Measurements from ENCODE around the gene DUSP6.

Gene DUSP6

DNA sequence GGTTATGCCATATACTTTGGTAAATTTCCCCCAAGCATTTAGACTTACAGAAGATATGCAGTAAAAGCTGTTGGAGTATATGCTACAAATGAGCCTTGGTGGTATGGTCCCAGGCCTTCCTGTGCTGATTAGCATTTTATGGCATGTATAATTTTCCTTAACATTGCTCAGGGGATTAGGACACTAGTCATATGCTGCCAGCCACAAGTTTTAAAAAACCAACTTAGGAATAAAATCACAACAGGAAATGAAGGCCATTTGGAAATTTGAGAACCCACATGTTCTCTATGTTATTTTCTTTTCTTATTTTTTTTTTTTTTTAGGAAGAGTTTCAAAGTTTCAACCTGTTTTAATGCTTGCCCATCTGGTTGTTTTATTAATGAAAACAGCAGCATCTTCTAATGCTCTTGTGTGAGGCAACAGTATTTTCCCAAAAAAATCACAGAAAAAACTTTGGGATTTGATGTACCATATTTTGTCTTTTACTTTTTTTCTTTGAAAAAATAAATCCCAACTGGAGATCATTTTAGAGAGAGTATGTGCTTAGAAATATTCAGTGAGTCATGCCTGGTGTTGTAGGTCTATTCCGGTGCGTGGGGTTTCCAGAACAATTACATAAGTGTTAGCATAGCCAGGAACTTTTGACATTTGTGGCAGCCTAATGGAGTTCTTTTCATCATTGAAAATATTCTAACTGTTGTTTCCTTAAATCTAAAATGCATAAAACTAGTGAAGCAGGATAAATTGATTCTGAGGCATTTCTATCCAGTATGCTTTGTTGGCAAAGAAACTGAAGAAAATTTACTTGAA is 21.7 kb upstream of the DUSP6 start:
- DNase-seq = no peak

DNA sequence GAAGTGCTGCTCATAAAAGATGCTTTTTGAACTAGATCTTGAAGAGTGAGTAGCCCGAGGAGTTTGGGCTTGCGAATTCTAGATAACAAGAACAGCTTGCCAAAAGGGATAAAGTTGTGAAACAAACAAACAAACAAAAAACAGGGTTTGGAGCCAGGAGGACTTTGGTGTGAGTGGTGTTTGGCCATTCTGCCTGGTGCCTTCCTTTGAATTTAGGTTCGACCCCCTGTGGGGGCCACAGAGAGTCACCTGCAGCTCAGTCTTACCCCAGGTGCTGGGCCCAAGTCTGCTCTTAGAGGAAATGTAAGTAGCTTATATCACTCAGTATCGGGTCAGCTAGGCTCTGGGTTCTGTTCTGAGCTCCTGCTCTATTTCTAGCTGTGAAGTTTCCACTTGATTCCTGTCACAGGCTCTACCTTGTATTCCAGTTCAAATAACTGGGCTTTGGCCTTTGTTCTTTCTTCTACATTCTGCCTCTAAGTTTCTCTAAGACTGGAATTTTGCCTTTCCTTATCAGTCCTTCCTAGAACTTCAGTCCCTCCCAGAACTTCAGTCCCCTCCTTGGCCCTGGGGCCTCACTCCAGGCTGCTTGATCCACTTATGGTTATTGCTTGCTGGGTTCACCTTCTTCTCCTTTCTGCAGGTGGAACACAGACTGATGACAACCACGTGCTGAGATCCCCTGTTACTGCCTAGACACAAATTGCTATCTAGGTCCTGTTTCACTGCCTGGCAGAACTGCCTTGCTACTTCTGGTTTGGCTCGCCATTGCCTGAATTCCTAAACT is 20.5 kb upstream of the DUSP6 start:
- DNase-seq = no peak

DNA sequence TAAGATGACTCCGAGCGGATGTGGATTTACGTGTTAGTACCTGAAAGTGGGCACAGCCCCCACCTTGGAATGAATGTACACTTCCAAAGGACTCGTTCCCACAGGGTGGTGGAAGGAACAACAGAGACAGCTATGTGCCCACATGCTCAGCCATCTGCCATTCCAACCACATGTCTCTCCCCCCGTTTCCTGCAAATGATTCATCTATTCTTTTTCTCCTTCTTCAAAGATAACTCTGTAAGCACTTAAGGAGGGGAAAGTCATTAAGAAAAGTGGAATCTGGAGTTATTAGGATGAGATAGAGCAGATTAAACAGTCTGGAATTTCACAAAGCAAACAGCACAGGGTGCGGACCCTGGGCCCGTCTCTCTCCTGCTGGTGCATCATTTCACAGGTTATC is 18.5 kb upstream of the DUSP6 start:
- DNase-seq = no peak

DNA sequence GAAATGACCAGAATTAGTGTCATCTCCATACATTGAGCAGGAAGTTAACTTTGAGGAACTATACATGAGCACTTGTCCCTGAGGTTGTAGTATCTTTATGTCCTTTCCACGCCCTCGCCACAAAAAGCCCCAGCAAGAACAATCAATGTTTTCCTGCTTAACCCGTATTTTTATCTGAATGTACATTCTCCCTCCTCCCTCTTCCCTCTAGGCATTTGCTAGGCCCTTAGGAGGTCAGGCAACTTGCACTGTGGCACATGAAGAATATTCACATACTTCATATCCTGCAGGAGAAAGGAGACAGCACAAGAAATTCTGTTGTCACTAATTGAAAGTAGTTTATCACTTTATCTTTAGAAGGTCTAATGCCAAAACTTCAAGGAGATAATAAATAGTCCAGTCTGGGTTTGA is 18.1 kb upstream of the DUSP6 start:
- DNase-seq = no peak

DNA sequence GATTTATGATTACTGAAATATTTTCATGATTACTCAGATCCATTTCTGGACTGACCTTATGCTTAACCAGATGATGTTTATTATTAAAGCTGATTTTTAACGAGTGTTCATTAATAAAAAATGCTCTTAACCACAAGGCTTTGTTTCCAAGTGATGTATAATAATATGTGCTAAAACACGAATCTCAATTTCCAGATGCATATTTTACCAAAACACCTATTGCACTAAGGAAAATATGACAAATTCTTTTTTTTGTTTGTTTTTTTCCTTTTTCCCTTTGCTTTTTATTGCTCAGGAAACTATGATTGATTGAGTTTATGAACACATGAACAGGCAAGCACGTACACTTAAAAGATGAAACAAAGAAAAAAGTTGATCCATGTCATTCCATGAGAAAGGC is 16.9 kb upstream of the DUSP6 start:
- no peak for DNase-seq

DNA sequence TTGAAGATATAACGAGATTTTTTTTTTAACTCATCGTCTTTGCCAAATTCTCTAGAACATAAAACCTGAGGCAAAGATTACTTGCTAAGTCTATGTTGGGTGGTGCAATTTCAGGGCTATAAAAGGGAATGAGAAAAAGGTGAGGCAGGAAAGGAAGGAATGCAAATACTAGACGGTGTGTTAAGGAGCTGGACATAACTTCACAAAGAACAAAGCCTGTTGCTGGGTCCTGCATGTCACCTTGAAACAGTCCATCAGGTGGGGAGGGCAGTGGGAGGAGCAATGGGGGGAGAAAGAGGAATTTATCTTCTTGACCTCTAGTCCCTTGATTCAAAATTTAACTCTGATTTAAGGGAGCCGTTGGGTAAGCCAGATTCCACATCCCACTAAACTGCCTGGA is 16.1 kb upstream of the DUSP6 start:
- DNase-seq = no peak

DNA sequence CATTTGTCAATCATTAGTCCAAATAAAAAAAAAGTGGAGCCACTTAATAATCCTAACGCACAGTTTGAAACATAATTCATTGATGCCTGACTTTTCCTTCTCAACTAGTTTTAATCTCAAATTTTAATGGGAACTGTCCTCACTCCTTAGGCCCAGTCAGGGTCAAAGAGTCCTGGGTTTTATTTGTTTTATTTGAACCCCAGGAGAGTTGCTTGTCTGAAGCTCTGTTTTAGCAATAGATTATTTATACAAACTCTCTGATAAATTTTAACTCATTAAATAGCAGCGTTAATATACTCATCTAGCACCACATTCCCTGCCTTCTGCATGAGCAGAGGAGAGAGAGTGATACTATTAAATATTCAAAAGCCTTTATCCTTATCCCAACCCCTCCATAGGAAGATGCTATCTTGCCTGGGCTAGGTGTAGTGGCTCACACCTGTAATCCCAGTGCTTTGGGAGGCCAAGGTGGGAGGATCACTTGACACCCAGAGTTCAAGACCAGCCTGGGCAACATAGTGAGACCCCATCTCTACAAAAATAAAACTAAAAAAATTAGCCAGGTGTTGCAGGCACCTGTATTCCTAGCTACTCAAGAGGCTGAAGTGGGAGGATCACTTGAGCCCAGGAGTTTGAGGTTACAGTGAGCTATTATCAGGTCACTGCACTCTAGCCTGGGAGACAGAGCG is 14.5 kb upstream of the DUSP6 start:
- no peak for DNase-seq

DNA sequence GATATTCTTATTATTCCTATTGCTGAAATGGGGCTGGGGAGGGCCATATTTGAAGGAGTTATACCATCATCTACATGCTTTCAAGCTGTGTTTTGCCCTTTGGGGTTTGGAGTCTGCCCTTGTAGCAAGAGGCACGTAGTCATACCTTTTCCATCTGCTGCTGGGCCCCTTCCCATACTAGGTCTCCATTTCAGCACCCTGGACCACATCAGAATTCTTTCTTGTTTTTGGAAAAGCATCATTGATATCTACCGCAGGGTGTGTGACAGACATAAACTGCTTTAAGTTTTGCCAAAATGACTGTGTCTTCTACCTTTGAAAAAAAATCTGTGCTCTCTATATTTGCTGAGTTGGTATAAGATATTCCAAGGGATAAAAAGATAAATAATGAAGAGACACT is 12.3 kb upstream of the DUSP6 start:
- DNase-seq = no peak

DNA sequence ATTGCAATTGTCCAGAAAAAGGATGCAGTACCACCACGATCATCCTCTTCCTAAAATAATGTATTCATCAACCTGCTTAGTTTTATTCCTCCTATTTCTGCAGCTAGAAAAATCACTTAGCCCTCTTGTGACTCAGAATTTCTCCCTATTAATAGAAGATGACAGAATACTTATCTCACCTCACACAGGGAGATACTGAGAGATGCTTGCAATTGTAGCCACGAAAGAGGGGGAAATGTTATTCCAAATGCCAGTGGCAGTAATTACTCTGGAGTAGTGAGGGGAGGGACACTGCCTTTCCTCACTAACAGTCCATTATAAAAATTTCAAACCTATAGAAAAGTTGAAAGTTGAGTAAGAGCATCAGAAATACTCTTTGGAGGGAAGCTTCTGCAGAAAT is 11.8 kb upstream of the DUSP6 start:
- no peak for DNase-seq

DNA sequence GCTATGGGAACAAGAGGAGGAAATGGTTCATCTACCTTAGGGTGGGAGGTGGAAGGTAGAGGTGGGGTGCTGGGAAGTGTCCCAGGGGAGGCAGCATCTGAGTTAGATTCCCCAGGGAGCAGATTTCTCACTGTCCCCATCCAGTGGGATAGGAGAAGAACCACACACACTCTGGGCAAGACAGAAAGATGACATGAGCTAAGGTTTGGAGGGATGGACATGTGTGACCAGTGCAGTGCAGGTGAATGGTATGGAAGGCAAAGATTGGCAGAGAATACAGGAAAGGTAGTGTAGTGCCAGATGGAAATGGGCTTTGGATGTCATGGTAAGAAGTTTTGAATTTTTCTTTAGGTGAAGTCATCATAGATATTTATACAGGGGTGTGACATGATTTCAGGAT is 11.3 kb upstream of the DUSP6 start:
- no peak for DNase-seq

DNA sequence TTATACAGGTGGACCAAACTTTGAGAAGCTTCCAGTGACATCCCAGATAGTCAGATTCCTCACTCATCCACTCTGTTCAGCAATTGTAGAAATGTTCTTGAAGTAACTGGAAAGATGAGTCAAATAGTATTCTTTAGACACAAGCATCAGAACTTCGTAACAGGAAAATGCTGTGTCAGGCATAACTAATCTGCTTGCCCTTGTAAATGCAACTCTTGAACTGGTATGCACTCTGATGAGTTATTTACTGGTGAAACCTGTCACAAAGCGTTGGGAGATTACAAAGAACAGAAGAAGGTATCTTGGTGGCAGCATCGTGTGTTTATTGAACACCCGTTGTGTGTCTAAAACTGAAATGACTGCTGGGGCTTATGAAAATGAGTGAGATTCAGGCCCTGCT is 10.8 kb upstream of the DUSP6 start:
- DNase-seq = no peak

DNA sequence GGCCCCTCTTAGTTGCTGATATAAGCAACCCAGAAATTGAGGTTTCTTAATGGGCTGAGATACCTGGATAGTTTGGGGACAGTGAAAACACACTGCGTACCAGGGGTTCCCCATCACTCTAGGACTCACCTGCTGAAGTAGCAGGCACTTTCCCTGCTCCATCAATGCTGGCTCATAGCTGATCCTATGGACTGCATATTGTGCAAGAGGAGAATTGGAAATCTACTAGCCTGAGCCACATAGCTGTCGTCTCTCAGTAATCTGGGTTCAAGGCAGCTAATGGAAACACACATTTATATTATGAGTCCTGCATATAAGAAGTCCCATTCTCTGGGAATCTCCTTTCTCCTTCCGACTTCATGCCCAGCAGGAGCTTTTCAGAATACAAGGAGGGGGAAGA is 7.3 kb upstream of the DUSP6 start:
- no peak for DNase-seq

DNA sequence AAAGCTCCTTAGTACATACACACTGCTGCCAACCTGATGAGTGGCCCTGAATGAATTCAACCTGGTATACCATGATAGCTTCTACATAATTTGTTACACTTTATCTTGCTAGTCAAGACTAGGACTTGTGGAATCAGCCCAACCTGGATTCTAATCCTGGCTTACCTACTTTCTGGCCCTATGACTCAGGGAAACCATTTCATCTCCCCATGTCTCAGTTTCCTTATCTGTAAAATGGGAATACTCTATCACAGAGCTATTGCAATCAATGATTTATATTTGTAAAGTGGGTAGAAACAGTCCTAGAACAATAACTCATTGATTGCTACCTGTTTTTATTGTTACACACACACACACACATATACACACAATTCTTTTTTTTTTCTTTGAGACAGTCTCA is 6.5 kb upstream of the DUSP6 start:
- DNase-seq = no peak

DNA sequence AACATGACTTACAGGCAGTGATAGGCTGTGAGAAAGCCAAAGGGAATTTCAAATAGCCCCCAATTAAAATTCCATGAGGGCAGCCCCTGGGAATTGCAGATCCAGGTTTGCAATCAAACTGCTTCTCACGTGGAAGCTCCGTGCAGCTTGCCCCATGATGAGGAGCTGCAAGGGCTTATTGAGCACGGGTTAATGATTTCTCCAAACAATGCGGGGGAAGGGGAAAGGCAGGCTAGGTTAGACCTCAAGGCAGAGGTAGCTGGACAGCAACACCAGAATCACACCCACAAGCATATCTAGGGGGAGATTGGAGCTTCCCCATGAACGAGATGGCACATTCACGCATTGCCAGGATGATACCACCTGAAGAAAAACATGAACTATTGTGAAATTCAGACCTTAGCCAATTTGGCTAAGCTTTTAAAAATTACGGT is 5.0 kb upstream of the DUSP6 start:
- DNase-seq = no peak

DNA sequence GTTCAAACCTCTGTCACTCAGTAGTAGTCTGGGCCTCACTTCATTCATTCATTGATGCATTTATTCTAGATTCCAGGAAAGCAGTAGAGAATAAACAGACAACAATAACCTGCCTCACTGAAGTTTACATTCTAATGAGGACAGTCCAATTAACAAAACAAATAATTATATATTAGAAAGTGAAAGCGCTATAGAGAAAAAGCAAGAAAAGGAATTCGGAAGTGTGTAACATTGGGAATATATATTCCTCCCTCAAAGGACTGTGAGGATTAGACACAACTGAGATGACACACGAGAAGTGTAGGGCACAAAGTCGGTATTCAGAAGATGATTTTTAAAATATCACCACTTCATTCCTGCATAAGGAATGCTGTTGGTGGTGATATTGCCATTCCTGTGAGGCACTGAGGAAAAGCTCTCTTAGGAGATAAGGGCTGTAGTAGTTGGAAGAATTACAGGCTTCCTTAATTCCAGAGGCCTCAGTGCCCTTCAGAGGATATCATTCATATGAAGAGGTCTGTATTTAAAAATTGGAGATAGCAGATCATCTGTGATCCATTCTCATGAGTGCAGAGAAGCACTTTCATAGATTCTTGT is 3.9 kb upstream of the DUSP6 start:
- no peak for DNase-seq

DNA sequence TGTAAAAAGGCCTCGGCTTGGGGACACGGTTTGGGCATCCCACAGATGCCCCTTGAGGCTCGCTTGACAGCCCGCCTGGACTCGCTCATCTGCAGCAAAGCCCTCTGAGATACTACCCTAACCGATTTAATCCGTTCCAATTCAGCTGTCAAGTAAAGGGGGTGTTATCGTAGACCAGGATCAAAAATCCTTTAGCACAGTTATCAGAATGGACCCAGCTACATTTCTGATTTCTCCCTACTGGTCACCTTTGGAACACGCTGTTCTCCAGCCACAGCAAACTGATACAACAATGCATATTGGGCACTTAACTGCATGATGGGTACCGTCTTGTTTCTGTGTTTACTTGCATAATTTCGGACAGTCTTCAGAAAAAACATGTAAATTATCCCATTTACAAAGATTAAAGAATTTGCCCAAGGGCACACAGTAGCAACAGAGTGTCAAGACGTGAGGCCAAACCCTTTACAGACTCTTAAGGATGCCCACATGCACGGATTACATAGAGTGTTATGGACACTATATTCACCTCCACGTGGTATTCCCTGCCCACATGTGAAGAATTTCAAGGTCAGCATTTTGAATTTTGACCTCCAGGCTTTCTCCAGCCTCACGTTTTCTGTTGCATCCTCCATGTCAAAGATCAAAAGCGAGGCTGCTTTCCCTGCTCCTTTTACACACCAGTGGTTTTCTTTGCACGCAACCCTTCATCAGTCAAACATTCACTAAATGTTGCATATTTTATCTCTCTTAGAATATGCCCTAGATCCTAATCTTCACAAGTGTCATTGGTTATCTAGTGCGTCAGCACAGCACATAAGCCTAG is 3.2 kb upstream of the DUSP6 start:
- no peak for DNase-seq

DNA sequence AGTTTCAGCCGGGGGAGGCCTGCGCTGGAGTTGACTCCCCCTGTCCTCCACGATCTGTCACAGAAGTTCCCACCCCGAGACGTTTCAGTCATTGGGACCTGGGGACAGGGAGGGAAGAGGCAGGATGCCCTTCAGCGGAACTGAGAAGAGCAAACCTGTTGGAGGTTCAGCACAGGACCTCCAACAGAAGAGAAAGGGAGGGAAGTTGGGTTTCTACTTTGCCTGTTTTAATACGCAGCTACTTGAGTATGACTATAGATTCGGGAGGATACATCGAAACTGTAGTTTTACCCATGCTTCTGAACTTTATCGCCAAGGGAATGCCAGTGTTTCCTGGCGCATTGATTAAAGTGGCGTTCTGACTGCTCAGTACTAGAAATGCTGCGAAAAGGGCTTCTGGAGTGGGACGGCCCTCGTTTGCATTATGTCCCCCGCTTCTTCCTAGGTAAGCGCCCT is 2.3 kb upstream of the DUSP6 start:
- peak in 1 of 2 donors; percentile 32 for DNase-seq

DNA sequence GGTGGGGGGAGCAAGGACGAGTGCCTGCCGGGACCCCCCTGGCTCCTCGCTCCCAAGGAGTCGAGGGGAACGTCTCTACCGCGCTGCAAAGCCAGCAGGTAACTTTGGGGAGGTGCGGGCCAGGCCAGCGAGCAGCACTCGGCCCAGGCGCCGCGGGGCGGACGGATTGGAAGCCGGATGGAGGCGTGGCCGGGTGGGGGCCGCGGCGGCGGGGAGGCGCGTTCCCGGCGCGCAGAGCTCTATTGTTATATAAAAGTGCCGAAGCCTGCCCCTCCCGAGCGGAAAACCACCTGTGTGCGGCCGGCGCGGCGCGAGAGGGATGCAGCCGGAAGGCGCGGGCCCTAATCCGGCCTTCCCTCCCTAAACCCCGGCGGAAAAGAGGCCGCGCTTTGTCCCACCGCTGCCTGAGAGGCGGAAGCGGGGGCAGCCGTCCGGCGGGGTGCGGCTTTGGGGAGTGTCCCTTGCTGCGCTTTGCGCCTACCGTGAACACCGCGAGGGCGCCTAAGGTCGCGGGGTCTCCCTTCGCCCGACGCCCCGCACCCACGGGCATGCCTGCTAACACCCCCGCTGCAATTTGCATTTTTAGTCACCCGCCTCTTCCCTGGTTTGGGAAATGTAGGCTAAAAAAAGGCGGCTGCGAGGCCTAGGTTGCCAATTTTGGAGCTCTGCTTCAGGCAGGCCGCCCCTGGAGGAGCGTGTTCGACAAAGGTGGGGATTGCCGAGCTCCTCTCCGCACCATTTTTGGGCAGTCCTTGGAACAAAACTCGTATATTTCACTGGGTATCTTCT is 1.7 kb upstream of the DUSP6 start:
- DNase-seq = peak; percentile 68 to 70

DNA sequence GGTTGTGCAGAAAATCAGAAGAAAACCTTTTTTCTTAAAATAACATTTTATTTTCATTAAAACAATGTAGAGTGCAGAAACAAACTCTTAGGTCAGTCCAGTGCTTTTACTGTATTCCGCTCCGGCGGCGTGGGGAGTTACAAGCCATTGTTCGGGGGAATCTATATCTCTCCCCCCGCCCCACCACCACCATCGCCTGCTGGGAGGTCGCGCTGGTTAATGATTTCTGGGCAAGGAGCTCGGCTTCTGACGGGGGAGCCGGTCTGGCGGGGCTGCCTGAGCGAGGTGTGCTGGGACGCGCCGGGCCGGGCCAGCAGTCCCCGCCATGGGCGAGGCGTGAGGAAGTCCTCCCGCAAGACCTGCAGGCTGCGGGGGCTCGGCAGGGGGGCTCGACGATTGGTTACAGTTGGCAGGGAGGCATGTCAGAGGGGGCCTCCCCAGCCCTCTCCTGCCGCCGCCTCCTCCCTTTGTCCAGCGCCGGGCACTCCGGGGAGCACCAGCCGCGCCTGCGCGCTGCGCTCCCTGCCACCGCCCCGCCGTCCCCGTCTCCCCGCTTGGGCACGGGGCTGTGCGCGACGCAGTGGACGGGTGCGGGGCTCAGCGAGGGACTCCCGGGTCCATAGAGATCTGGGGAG is 1.0 kb upstream of the DUSP6 start:
- DNase-seq = peak; percentile 42 to 62

DNA sequence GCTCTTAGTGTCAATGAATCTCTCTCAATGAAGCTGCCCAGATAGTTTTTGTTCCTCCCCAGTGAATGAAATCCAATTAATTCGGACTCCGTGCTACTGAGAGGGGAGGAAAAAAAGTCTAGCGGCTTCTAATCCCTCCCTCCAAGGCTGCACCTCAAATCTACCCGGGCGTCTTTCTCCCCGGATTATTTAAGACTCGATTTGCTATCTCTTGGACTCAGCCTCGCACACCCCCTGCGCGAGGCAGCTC is 134 bp downstream of the DUSP6 start:
- DNase-seq = no peak

DNA sequence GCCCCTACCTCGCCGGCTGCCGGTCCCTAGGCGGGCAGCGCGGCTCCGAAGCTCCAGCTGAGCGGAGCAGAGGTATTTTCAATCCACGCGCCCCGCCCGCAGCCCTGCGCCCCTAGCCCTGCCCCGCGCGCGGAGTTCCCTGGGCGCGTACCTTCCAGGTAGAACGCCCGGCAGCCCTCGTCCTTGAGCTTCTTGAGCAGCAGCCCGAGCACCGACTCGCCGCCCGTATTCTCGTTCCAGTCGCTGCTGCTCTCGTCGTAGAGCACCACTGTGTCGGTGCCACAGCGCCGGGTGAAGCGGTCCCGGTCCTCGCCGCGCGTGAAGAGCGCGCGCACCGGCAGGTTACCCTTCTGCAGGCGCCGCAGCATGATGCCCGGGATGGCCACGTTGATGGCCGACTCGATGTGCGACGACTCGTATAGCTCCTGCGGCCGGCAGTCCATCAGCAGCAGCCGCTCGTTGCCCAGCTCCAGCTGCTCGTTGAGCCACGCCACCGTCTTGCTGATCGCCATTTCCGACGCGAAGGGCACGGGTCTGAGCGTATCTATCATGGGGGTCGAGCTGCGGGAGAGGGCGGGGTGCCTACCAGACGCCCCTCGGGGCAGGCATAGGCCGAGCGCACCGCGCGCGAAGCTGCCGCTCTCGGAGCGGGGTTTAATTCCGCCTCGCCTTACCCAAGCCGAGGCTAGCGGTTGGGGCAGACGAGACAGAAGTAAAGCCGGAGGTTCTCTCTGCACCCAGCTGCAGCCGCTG is 636 bp downstream of the DUSP6 start:
- peak; percentile 31 to 35 for DNase-seq
